ENCODE data around the gene RBKS. TPM values are rescaled to one million over a fixed set of nuclear protein-coding genes. Genes with fewer than 3 reads are reported as not detected.

Gene RBKS
- total RNA-seq, 1 experiment from 2014 or later: 1.7 TPM

DNA sequence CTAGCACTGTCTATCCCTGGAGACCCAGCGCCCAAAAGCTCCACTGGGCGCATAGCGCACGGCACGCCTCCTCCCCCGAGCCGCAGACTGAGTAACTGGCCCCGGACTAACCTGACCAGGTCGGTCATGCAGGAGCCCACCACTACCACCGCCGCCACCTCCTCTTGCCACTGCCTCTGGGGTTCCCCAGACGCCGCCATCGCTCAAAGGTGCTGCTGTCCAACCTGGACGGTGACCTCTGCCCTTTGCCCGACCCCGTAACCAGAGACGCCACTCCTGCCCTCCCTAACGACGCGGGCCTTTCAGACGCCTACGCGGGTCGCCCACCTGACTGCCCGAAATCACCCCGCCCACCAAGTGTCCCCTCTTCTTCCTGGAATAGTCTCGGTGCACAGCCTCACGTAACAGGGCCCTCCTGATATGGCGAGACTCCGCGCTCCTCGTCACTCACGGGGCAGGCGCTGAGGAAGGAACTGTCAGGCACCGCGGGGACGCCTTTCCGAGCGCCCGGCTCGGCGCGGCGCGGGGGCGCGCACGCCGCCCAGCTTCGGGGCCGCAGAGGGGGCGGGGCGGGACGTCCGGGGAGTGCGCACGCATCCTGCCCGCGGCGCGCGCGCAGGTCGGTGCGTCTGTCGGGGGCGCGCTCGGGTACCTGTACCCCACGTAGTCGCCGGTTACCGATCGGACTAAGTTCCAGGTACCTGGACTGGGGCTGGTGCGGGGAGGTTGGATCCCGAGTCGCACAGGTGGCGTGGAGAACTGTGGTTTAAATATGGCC, at the start of gene RBKS, which contains the start of gene BABAM2 (continued):
- TF ChIP-seq, protein P1, sequence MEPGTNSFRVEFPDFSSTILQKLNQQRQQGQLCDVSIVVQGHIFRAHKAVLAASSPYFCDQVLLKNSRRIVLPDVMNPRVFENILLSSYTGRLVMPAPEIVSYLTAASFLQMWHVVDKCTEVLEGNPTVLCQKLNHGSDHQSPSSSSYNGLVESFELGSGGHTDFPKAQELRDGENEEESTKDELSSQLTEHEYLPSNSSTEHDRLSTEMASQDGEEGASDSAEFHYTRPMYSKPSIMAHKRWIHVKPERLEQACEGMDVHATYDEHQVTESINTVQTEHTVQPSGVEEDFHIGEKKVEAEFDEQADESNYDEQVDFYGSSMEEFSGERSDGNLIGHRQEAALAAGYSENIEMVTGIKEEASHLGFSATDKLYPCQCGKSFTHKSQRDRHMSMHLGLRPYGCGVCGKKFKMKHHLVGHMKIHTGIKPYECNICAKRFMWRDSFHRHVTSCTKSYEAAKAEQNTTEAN (CRISPR knock-in tag; IDR thresholded peaks at IDR 0.05): no peak
- TF ChIP-seq ZNF423 (CRISPR knock-in tag; IDR thresholded peaks at IDR 0.05) (no peak), MXD4 (CRISPR knock-in tag; IDR thresholded peaks at IDR 0.05; ENCODE audit: borderline replicate concordance) (no peak), TCF7 (CRISPR knock-in tag; IDR thresholded peaks at IDR 0.05; ENCODE audit: low read depth) (peak; percentile 34; the same call in 1 of the 2 replicates), TEAD1 (CRISPR knock-in tag; IDR thresholded peaks at IDR 0.05) (no peak), JUN (CRISPR knock-in tag; IDR thresholded peaks at IDR 0.05) (no peak), GABPB1 (CRISPR knock-in tag; IDR thresholded peaks at IDR 0.05) (peak; percentile 77), CREB1 (CRISPR knock-in tag; IDR thresholded peaks at IDR 0.05) (no peak), FOXJ3 (CRISPR knock-in tag; IDR thresholded peaks at IDR 0.05; ENCODE audit: borderline replicate concordance) (no peak), SP1 (CRISPR knock-in tag; conservative IDR thresholded peaks at IDR 0.05) (peak; percentile 90), NR1H2 (CRISPR knock-in tag; IDR thresholded peaks at IDR 0.05) (no peak), OVOL2 (CRISPR knock-in tag; IDR thresholded peaks at IDR 0.05; ENCODE audit: borderline replicate concordance) (no peak), NR2C2 (CRISPR knock-in tag; IDR thresholded peaks at IDR 0.05) (peak; percentile 89), PRRX2 (CRISPR knock-in tag; IDR thresholded peaks at IDR 0.05) (no peak), NFYB (CRISPR knock-in tag; conservative IDR thresholded peaks at IDR 0.05; ENCODE audit: low read depth) (no peak), ZNF317 (CRISPR knock-in tag; IDR thresholded peaks at IDR 0.05; ENCODE audit: borderline replicate concordance, low read depth) (no peak), RORB (CRISPR knock-in tag; IDR thresholded peaks at IDR 0.05) (no peak), CBFB (CRISPR knock-in tag; IDR thresholded peaks at IDR 0.05; ENCODE audit: low read depth) (no peak), HMGA2 (CRISPR knock-in tag; IDR thresholded peaks at IDR 0.05) (no peak), RELA (CRISPR knock-in tag; IDR thresholded peaks at IDR 0.05; ENCODE audit: borderline replicate concordance) (no peak), ATF1 (CRISPR knock-in tag; IDR thresholded peaks at IDR 0.05) (no peak), ETV6 (CRISPR knock-in tag; IDR thresholded peaks at IDR 0.05) (no peak), ZNF232 (CRISPR knock-in tag; IDR thresholded peaks at IDR 0.05) (no peak)
- TF ChIP-seq, protein P2, sequence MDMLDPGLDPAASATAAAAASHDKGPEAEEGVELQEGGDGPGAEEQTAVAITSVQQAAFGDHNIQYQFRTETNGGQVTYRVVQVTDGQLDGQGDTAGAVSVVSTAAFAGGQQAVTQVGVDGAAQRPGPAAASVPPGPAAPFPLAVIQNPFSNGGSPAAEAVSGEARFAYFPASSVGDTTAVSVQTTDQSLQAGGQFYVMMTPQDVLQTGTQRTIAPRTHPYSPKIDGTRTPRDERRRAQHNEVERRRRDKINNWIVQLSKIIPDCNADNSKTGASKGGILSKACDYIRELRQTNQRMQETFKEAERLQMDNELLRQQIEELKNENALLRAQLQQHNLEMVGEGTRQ (CRISPR knock-in tag; IDR thresholded peaks at IDR 0.05): no peak
- TF ChIP-seq, protein P3, sequence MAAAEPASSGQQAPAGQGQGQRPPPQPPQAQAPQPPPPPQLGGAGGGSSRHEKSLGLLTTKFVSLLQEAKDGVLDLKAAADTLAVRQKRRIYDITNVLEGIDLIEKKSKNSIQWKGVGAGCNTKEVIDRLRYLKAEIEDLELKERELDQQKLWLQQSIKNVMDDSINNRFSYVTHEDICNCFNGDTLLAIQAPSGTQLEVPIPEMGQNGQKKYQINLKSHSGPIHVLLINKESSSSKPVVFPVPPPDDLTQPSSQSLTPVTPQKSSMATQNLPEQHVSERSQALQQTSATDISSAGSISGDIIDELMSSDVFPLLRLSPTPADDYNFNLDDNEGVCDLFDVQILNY (CRISPR knock-in tag; IDR thresholded peaks at IDR 0.05): 0 out of 2 replicates have a peak, but pooled peaks have one; percentile 21
- TF ChIP-seq, protein P4, sequence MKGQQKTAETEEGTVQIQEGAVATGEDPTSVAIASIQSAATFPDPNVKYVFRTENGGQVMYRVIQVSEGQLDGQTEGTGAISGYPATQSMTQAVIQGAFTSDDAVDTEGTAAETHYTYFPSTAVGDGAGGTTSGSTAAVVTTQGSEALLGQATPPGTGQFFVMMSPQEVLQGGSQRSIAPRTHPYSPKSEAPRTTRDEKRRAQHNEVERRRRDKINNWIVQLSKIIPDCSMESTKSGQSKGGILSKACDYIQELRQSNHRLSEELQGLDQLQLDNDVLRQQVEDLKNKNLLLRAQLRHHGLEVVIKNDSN (CRISPR knock-in tag; IDR thresholded peaks at IDR 0.05): no peak
- TF ChIP-seq, protein P5, sequence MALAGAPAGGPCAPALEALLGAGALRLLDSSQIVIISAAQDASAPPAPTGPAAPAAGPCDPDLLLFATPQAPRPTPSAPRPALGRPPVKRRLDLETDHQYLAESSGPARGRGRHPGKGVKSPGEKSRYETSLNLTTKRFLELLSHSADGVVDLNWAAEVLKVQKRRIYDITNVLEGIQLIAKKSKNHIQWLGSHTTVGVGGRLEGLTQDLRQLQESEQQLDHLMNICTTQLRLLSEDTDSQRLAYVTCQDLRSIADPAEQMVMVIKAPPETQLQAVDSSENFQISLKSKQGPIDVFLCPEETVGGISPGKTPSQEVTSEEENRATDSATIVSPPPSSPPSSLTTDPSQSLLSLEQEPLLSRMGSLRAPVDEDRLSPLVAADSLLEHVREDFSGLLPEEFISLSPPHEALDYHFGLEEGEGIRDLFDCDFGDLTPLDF (CRISPR knock-in tag; IDR thresholded peaks at IDR 0.05): no peak
- TF ChIP-seq, protein P6, sequence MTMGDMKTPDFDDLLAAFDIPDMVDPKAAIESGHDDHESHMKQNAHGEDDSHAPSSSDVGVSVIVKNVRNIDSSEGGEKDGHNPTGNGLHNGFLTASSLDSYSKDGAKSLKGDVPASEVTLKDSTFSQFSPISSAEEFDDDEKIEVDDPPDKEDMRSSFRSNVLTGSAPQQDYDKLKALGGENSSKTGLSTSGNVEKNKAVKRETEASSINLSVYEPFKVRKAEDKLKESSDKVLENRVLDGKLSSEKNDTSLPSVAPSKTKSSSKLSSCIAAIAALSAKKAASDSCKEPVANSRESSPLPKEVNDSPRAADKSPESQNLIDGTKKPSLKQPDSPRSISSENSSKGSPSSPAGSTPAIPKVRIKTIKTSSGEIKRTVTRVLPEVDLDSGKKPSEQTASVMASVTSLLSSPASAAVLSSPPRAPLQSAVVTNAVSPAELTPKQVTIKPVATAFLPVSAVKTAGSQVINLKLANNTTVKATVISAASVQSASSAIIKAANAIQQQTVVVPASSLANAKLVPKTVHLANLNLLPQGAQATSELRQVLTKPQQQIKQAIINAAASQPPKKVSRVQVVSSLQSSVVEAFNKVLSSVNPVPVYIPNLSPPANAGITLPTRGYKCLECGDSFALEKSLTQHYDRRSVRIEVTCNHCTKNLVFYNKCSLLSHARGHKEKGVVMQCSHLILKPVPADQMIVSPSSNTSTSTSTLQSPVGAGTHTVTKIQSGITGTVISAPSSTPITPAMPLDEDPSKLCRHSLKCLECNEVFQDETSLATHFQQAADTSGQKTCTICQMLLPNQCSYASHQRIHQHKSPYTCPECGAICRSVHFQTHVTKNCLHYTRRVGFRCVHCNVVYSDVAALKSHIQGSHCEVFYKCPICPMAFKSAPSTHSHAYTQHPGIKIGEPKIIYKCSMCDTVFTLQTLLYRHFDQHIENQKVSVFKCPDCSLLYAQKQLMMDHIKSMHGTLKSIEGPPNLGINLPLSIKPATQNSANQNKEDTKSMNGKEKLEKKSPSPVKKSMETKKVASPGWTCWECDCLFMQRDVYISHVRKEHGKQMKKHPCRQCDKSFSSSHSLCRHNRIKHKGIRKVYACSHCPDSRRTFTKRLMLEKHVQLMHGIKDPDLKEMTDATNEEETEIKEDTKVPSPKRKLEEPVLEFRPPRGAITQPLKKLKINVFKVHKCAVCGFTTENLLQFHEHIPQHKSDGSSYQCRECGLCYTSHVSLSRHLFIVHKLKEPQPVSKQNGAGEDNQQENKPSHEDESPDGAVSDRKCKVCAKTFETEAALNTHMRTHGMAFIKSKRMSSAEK (CRISPR knock-in tag; IDR thresholded peaks at IDR 0.05; ENCODE audit: borderline replicate concordance): no peak
- TF ChIP-seq, protein P7, sequence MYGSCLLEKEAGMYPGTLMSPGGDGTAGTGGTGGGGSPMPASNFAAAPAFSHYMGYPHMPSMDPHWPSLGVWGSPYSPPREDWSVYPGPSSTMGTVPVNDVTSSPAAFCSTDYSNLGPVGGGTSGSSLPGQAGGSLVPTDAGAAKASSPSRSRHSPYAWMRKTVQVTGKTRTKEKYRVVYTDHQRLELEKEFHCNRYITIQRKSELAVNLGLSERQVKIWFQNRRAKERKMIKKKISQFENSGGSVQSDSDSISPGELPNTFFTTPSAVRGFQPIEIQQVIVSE (CRISPR knock-in tag; IDR thresholded peaks at IDR 0.05; ENCODE audit: borderline replicate concordance): no peak
- TF ChIP-seq, protein P8, sequence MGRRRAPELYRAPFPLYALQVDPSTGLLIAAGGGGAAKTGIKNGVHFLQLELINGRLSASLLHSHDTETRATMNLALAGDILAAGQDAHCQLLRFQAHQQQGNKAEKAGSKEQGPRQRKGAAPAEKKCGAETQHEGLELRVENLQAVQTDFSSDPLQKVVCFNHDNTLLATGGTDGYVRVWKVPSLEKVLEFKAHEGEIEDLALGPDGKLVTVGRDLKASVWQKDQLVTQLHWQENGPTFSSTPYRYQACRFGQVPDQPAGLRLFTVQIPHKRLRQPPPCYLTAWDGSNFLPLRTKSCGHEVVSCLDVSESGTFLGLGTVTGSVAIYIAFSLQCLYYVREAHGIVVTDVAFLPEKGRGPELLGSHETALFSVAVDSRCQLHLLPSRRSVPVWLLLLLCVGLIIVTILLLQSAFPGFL (CRISPR knock-in tag; IDR thresholded peaks at IDR 0.05; ENCODE audit: borderline replicate concordance): no peak

Data from WTC11 (cell line).